Stimulated activated memory B cell treated with anti-CD40 and anti-IgM and Interleukin-4, amounts not matched to agents 10 μg/mL and 1 μg/mL and 100 μg/mL, for 72 hours (primary cell): ENCODE measurements around the gene PEX7.
"Not testable (repeated sequence)": the region's sequence is repeated elsewhere in the genome, so short reads cannot be mapped to it uniquely, and the experiment has no call there.

Experiments used
- ATAC-seq: fragments of 150-1000 bp; cut with Tn5 transposase; 2 replicates; pipeline ENCODE4 v1.10.0; 2021
- H3K27ac Mint-ChIP-seq: one replicate; pipeline ENCODE4 v1.8.0; 2022; ENCODE audit warnings: mild to moderate bottlenecking, mixed read lengths
- H3K27me3 Mint-ChIP-seq: one replicate; pipeline ENCODE4 v1.8.0; 2022; ENCODE audit warnings: mixed read lengths
- H3K36me3 Mint-ChIP-seq: one replicate; pipeline ENCODE4 v1.8.0; 2022; ENCODE audit warnings: mixed read lengths
- H3K4me1 Mint-ChIP-seq: one replicate; pipeline ENCODE4 v1.8.0; 2022; ENCODE audit warnings: mixed read lengths
- H3K4me3 Mint-ChIP-seq: one replicate; pipeline ENCODE4 v1.8.0; 2022; ENCODE audit warnings: mild to moderate bottlenecking, moderate library complexity, mixed read lengths
- H3K9me3 Mint-ChIP-seq: one replicate; pipeline ENCODE4 v1.8.0; 2022; ENCODE audit warnings: mixed read lengths

Gene PEX7

DNA sequence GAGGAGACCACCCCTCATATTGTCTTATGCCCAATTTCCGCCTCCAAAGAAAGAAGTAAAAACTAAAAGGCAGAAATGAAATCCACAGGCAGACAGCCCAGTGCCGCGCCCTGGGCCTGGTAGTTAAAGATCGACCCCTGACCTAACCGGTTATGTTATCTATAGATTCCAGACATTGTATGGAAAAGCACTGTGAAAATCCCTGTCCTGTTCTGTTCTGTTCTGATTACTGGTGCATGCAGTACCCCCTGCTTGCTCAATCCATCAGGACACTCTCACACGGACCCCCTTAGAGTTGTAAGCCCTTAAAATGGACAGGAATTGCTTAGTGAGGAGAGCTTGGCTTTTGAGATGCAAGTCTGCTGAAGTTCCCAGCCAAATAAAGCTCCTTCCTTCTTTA is 137.5 kb downstream of the PEX7 start:
- not testable (repeated sequence) for ATAC-seq, H3K4me3 Mint-ChIP-seq, H3K9me3 Mint-ChIP-seq, H3K36me3 Mint-ChIP-seq, H3K27ac Mint-ChIP-seq, H3K4me1 Mint-ChIP-seq
- H3K27me3 Mint-ChIP-seq = peaks cover 19% of the 10 kb centered on the region

- Mint-ChIP-seq H3K27me3 (peaks cover 13% of the 10 kb centered on the region), H3K9me3 (no peaks in the 10 kb centered on the region), H3K27ac (no peak overlapping the region), H3K36me3 (no peaks in the 10 kb centered on the region), H3K4me3 (no peak overlapping the region), H3K4me1 (peaks cover 7% of the 10 kb centered on the region)
- ATAC-seq = no peak
Measured at GRCh38 chr6:136960781-136961180, 138.4 kb downstream of the PEX7 start.

- no peaks in the 10 kb centered on the region for H3K9me3 Mint-ChIP-seq
- no peak overlapping the region for H3K27ac Mint-ChIP-seq
- H3K4me1 Mint-ChIP-seq = peaks cover 5% of the 10 kb centered on the region
- ATAC-seq = no peak
- H3K4me3 Mint-ChIP-seq = no peak overlapping the region
- H3K27me3 Mint-ChIP-seq = peaks cover 19% of the 10 kb centered on the region
- no peaks in the 10 kb centered on the region for H3K36me3 Mint-ChIP-seq
Measured at GRCh38 chr6:136961848-136962247, 139.5 kb downstream of the PEX7 start.

GRCh38 chr6:136962661-136963060 is 140.3 kb downstream of the PEX7 start:
- Mint-ChIP-seq H3K27me3 (peaks cover 27% of the 10 kb centered on the region), H3K27ac (no peak overlapping the region), H3K9me3 (no peaks in the 10 kb centered on the region), H3K4me3 (no peak overlapping the region), H3K36me3 (no peaks in the 10 kb centered on the region), H3K4me1 (peaks cover 3% of the 10 kb centered on the region)
- ATAC-seq = no peak

DNA sequence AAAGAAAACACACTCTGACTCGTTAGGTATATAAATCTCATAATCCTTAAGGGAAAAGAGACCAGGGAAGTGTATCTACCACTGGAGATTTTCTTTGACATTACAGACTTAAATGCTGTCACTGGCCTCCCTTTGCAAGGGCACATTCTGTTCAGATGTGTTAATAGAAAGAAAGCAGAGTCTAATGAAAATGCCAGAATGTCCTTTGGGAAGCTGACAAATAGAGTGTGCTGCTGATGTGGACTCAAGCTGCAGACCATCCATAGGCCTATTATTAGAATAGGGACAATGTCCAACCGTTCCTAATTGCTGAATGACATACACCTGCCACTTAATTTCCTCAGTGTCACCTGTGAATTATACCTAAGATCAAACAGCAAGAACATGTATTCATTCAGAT is 140.9 kb downstream of the PEX7 start:
- Mint-ChIP-seq H3K27ac (no peak overlapping the region), H3K27me3 (peaks cover 32% of the 10 kb centered on the region), H3K4me1 (peaks cover 5% of the 10 kb centered on the region), H3K9me3 (no peaks in the 10 kb centered on the region), H3K4me3 (no peak overlapping the region), H3K36me3 (no peaks in the 10 kb centered on the region)
- ATAC-seq = no peak
